HL-60 (cell line): ENCODE results near the gene VPS13D.

Experiments
- CTCF ChIP-seq: IDR thresholded peaks from one replicate; pipeline ENCODE4 v1.5.1; 2011; ENCODE audit warnings: low read length, control low read depth, inconsistent platforms; ENCODE audit not compliant: insufficient read depth
- GABPA ChIP-seq: IDR thresholded peaks from 2 replicates; pipeline ENCODE4 v1.6.1; 2012; ENCODE audit warnings: low read depth
- POLR2AphosphoS5 ChIP-seq: IDR thresholded peaks from 2 replicates; pipeline ENCODE4 v1.6.1; 2012; ENCODE audit warnings: low read depth
- SPI1 ChIP-seq: IDR thresholded peaks from 2 replicates; pipeline ENCODE4 v1.6.1; 2012; ENCODE audit warnings: low read depth, mild to moderate bottlenecking, borderline replicate concordance
- TF ChIP-seq, protein P1 (sequence below): IDR thresholded peaks from 2 replicates; pipeline ENCODE4 v1.6.1; 2012; ENCODE audit warnings: low read depth; ENCODE audit not compliant: insufficient replicate concordance

- TF ChIP-seq CTCF, result no peak
- TF ChIP-seq POLR2AphosphoS5, result no peak
- TF ChIP-seq, protein P1, sequence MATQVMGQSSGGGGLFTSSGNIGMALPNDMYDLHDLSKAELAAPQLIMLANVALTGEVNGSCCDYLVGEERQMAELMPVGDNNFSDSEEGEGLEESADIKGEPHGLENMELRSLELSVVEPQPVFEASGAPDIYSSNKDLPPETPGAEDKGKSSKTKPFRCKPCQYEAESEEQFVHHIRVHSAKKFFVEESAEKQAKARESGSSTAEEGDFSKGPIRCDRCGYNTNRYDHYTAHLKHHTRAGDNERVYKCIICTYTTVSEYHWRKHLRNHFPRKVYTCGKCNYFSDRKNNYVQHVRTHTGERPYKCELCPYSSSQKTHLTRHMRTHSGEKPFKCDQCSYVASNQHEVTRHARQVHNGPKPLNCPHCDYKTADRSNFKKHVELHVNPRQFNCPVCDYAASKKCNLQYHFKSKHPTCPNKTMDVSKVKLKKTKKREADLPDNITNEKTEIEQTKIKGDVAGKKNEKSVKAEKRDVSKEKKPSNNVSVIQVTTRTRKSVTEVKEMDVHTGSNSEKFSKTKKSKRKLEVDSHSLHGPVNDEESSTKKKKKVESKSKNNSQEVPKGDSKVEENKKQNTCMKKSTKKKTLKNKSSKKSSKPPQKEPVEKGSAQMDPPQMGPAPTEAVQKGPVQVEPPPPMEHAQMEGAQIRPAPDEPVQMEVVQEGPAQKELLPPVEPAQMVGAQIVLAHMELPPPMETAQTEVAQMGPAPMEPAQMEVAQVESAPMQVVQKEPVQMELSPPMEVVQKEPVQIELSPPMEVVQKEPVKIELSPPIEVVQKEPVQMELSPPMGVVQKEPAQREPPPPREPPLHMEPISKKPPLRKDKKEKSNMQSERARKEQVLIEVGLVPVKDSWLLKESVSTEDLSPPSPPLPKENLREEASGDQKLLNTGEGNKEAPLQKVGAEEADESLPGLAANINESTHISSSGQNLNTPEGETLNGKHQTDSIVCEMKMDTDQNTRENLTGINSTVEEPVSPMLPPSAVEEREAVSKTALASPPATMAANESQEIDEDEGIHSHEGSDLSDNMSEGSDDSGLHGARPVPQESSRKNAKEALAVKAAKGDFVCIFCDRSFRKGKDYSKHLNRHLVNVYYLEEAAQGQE, result no peak
- TF ChIP-seq GABPA, result no peak
- TF ChIP-seq SPI1, result no peak
These were observed 46.6 kb upstream of the VPS13D start for GRCh38 chr1:12183095-12183794.
